H9 (cell line): ENCODE results near the gene ANKMY1. TPM values are rescaled to one million over a fixed set of nuclear protein-coding genes. Genes with fewer than 3 reads are reported as not detected.

Experiments used
- DNase-seq: peaks from one replicate; pipeline ENCODE4 v3.0.0-alpha.2; 2017
- H2AFZ ChIP-seq: one replicate; pipeline ENCODE4 v1.6.1; 2013; ENCODE audit warnings: mild to moderate bottlenecking, low read length, control low read depth, moderate library complexity
- H2AK5ac ChIP-seq: 2 replicates; pipeline ENCODE4 v1.6.1; 2013; ENCODE audit warnings: low read length, control low read depth, mixed read lengths; ENCODE audit not compliant: insufficient read length
- H2BK120ac ChIP-seq: one replicate; pipeline ENCODE4 v1.6.1; 2013; ENCODE audit warnings: low read depth, mild to moderate bottlenecking, low read length, control low read depth, inconsistent platforms; ENCODE audit not compliant: poor library complexity, severe bottlenecking
- H2BK12ac ChIP-seq: 2 replicates; pipeline ENCODE4 v1.6.1; 2013; ENCODE audit warnings: low read length, control low read depth, mixed read lengths, low read depth; ENCODE audit not compliant: insufficient read length
- H2BK15ac ChIP-seq: 2 replicates; pipeline ENCODE4 v1.6.1; 2013; ENCODE audit warnings: low read depth, low read length, control low read depth
- H2BK20ac ChIP-seq: one replicate; pipeline ENCODE4 v1.6.1; 2013; ENCODE audit warnings: low read depth, mild to moderate bottlenecking, low read length, control low read depth, inconsistent platforms; ENCODE audit not compliant: poor library complexity, severe bottlenecking
- H2BK5ac ChIP-seq: 2 replicates; pipeline ENCODE4 v1.6.1; 2013; ENCODE audit warnings: low read length, control low read depth, mixed read lengths; ENCODE audit not compliant: insufficient read length
- H3K14ac ChIP-seq: 2 replicates; pipeline ENCODE4 v1.6.1; 2013; ENCODE audit warnings: low read length, control low read depth; ENCODE audit not compliant: insufficient read depth
- H3K18ac ChIP-seq: 2 replicates; pipeline ENCODE4 v1.6.1; 2013; ENCODE audit warnings: low read depth, mild to moderate bottlenecking, mixed read lengths, low read length, control low read depth; ENCODE audit not compliant: insufficient read length
- H3K23ac ChIP-seq: 2 replicates; pipeline ENCODE4 v1.6.1; 2013; ENCODE audit warnings: low read length, control low read depth, mixed read lengths, low read depth; ENCODE audit not compliant: insufficient read length
- H3K23me2 ChIP-seq: 2 replicates; pipeline ENCODE4 v1.6.1; 2013; ENCODE audit warnings: low read depth, mild to moderate bottlenecking, mixed read lengths, low read length, control low read depth; ENCODE audit not compliant: insufficient read length, poor library complexity, severe bottlenecking
- H3K27ac ChIP-seq: 2 replicates; pipeline ENCODE4 v1.5.1; 2013; ENCODE audit warnings: low read length, control low read depth, mixed read lengths, low read depth; ENCODE audit not compliant: insufficient read length
- H3K27me3 ChIP-seq: 2 replicates; pipeline ENCODE4 v1.6.1; 2013; ENCODE audit warnings: low read length, control low read depth, inconsistent platforms; ENCODE audit not compliant: insufficient read depth
- H3K4ac ChIP-seq: 2 replicates; pipeline ENCODE4 v1.6.1; 2013; ENCODE audit warnings: low read depth, mild to moderate bottlenecking, control low read depth, inconsistent platforms, low read length, moderate library complexity
- H3K4me1 ChIP-seq: 2 replicates; pipeline ENCODE4 v1.6.1; 2013; ENCODE audit warnings: low read length, control low read depth, inconsistent platforms; ENCODE audit not compliant: insufficient read depth
- H3K4me2 ChIP-seq: 2 replicates; pipeline ENCODE4 v1.6.1; 2013; ENCODE audit warnings: low read length, control low read depth, mixed read lengths; ENCODE audit not compliant: insufficient read length, insufficient read depth
- H3K56ac ChIP-seq: 2 replicates; pipeline ENCODE4 v1.6.1; 2013; ENCODE audit warnings: low read depth, mild to moderate bottlenecking, mixed read lengths, low read length, control low read depth; ENCODE audit not compliant: insufficient read length
- H3K79me1 ChIP-seq: 2 replicates; pipeline ENCODE4 v1.6.1; 2013; ENCODE audit warnings: low read depth, mild to moderate bottlenecking, moderate library complexity, low read length, control low read depth, inconsistent platforms; ENCODE audit not compliant: insufficient read depth, poor library complexity, severe bottlenecking
- H3K79me2 ChIP-seq: 2 replicates; pipeline ENCODE4 v1.6.1; 2013; ENCODE audit warnings: low read length, control low read depth, inconsistent platforms; ENCODE audit not compliant: insufficient read depth
- H3K9ac ChIP-seq: 2 replicates; pipeline ENCODE4 v1.6.1; 2013; ENCODE audit warnings: low read length, control low read depth, mixed read lengths; ENCODE audit not compliant: insufficient read length; ENCODE audit errors: extremely low read depth
- H3K9me3 ChIP-seq: one replicate; pipeline ENCODE4 v1.6.1; 2013; ENCODE audit warnings: low read depth, low read length, inconsistent platforms; ENCODE audit not compliant: control insufficient read depth
- H3T11ph ChIP-seq: one replicate; pipeline ENCODE4 v1.6.1; 2013; ENCODE audit warnings: mild to moderate bottlenecking, low read length, control low read depth, inconsistent platforms
- H4K20me1 ChIP-seq: one replicate; pipeline ENCODE4 v1.6.1; 2013; ENCODE audit not compliant: control insufficient read depth, insufficient read length, insufficient read depth
- H4K5ac ChIP-seq: 2 replicates; pipeline ENCODE4 v1.6.1; 2013; ENCODE audit warnings: low read depth, mild to moderate bottlenecking, mixed read lengths, low read length, control low read depth; ENCODE audit not compliant: insufficient read length
- H4K8ac ChIP-seq: replicated peaks from 2 replicates; pipeline ENCODE4 v1.6.1; 2013; ENCODE audit warnings: low read length, control low read depth, mixed read lengths, low read depth; ENCODE audit not compliant: insufficient read length
- H4K91ac ChIP-seq: 2 replicates; pipeline ENCODE4 v1.6.1; 2013; ENCODE audit warnings: low read depth, mild to moderate bottlenecking, moderate library complexity, mixed read lengths, low read length, control low read depth; ENCODE audit not compliant: insufficient read length
- H3K27ac Mint-ChIP-seq, 3 experiments: 2 replicates in 2 of 3; 3 replicates in 1 of 3; pipeline ENCODE4 v1.8.0; 2020 to 2021; ENCODE audit warnings: mixed read lengths in 3 of 3, mild to moderate bottlenecking in 1 of 3, moderate library complexity in 1 of 3
- H3K27me3 Mint-ChIP-seq: 2 replicates; pipeline ENCODE4 v1.8.0; 2021; ENCODE audit warnings: low read depth, mild to moderate bottlenecking, moderate library complexity, mixed read lengths
- H3K36me3 Mint-ChIP-seq, 3 experiments: 2 replicates in 2 of 3; 3 replicates in 1 of 3; pipeline ENCODE4 v1.8.0; 2020 to 2021; ENCODE audit warnings: low read depth in 3 of 3, mixed read lengths in 3 of 3; ENCODE audit not compliant: insufficient read depth in 1 of 3
- H3K4me1 Mint-ChIP-seq, 2 experiments: 2 replicates each; pipeline ENCODE4 v1.8.0; 2020; ENCODE audit warnings: mixed read lengths in 2 of 2
- H3K4me3 Mint-ChIP-seq, 2 experiments: 2 replicates in 1 of 2; 3 replicates in 1 of 2; pipeline ENCODE4 v1.8.0; 2020 to 2021; ENCODE audit warnings: mild to moderate bottlenecking in 2 of 2, mixed read lengths in 2 of 2, moderate library complexity in 1 of 2
- H3K9me3 Mint-ChIP-seq, 2 experiments: 2 replicates in 1 of 2; 3 replicates in 1 of 2; pipeline ENCODE4 v1.8.0; 2020; ENCODE audit warnings: mild to moderate bottlenecking in 2 of 2, mixed read lengths in 2 of 2, moderate library complexity in 1 of 2
- CTCF ChIP-seq: fragments of 200-600 bp; sonication (generic); conservative IDR thresholded peaks from 3 replicates; pipeline ENCODE4 v1.8.0; 2021; ENCODE audit warnings: antibody characterized with exemption, mild to moderate bottlenecking
- WGBS: extraction: QIAGEN DNeasy Blood & Tissue Kit; methylation state at CpG from one replicate; pipeline ENCODE4 v1.1.7; 2013; ENCODE audit warnings: missing lambda C conversion rate, low lambda C conversion rate, mixed read lengths; ENCODE audit not compliant: insufficient read length; ENCODE audit errors: extremely low coverage; 5-methylcytosine and 5-hydroxymethylcytosine counted together
- total RNA-seq: library from RNA; stranded (reverse); gene quantifications from 2 replicates; pipeline ENCODE4 v1.2.1, GENCODE V29; 2021

The ANKMY1 gene
- total RNA-seq, 1 experiment from 2014 or later = 13.7 TPM

- Histone ChIP-seq H4K5ac (no peak overlapping the region), H3K9ac (no peak overlapping the region), H4K20me1 (peaks cover 4% of the 10 kb centered on the region), H3K27me3 (no peaks in the 10 kb centered on the region; the same call in 1 of the 2 replicates), H2AK5ac (no peak overlapping the region), H3K27ac (no peak overlapping the region), H2AFZ (no peak overlapping the region), H3T11ph (no peak overlapping the region), H3K18ac (no peak overlapping the region), H2BK12ac (no peak overlapping the region), H3K56ac (no peak overlapping the region), H2BK5ac (no peak overlapping the region), H3K14ac (no peak overlapping the region), H3K4me2 (no peak overlapping the region), H4K91ac (no peak overlapping the region), H3K4me1 (peaks cover 2% of the 10 kb centered on the region; the same call in 1 of the 2 replicates), H3K23ac (no peak overlapping the region), H3K79me2 (no peaks in the 10 kb centered on the region), H3K23me2 (no peaks in the 10 kb centered on the region), H4K8ac (no peak overlapping the region), H2BK20ac (no peak overlapping the region), H3K4ac (no peak overlapping the region), H3K79me1 (no peaks in the 10 kb centered on the region), H2BK120ac (no peak overlapping the region), H2BK15ac (no peak overlapping the region), H3K9me3 (no peaks in the 10 kb centered on the region)
- Mint-ChIP-seq H3K4me1 (peaks cover 0 to 4% of the 10 kb centered on the region in 2 experiments; a peak in 2 of 4 replicates), H3K9me3 (peaks cover 17 to 26% of the 10 kb centered on the region in 2 experiments), H3K36me3 (peaks cover 18 to 23% (median 23%) of the 10 kb centered on the region in 3 experiments), H3K4me3 (no peak overlapping the region), H3K27me3 (peaks cover 17% of the 10 kb centered on the region), H3K27ac (no peak overlapping the region)
- no peak for DNase-seq
- no peak for TF ChIP-seq CTCF
- no CpG with 5 or more reads among the region's 5 CpGs for WGBS
These were observed 38.8 kb downstream of the ANKMY1 start for GRCh38 chr2:240518981-240519380.
